HFFc6 (cell line): ENCODE data around the gene CYP2R1. TPM values are rescaled to one million over a fixed set of nuclear protein-coding genes. Genes with fewer than 3 reads are reported as not detected.

ENCODE experiments used
- DNase-seq: peaks from one replicate; pipeline ENCODE4 v3.0.0-alpha.2; 2018
- H3K27ac Mint-ChIP-seq: 2 replicates; pipeline ENCODE4 v1.8.0; 2020; ENCODE audit warnings: mild to moderate bottlenecking, mixed read lengths
- H3K27me3 Mint-ChIP-seq: 2 replicates; pipeline ENCODE4 v1.8.0; 2021; ENCODE audit warnings: mild to moderate bottlenecking, moderate library complexity, mixed read lengths; ENCODE audit not compliant: insufficient read depth
- H3K36me3 Mint-ChIP-seq: 2 replicates; pipeline ENCODE4 v1.8.0; 2021; ENCODE audit warnings: low read depth, mixed read lengths
- H3K4me1 Mint-ChIP-seq: 2 replicates; pipeline ENCODE4 v1.8.0; 2020; ENCODE audit warnings: low read depth, mixed read lengths
- H3K4me3 Mint-ChIP-seq: 2 replicates; pipeline ENCODE4 v1.8.0; 2020; ENCODE audit warnings: mild to moderate bottlenecking, moderate library complexity, mixed read lengths
- H3K9me3 Mint-ChIP-seq: 2 replicates; pipeline ENCODE4 v1.8.0; 2020; ENCODE audit warnings: mild to moderate bottlenecking, mixed read lengths
- CTCF ChIP-seq: fragments of 200-600 bp; sonication (generic); IDR thresholded peaks from 2 replicates; pipeline ENCODE4 v1.5.0; 2021; ENCODE audit warnings: antibody characterized with exemption, mild to moderate bottlenecking
- total RNA-seq, 6 experiments: library from RNA; stranded (reverse); fragmentation: NEBNext Ultra II Directional; extraction: Animal tissue kit (Norgen Biotek cat#: 25700); gene quantifications; 2 replicates in 1 of 6; 3 replicates in 5 of 6; pipeline ENCODE4 v1.2.3, GENCODE V29; 2021

CYP2R1 gene
- total RNA-seq, 6 experiments from 2014 or later = 0.67 to 4.0 (median 1.2) TPM

- Mint-ChIP-seq H3K36me3 (no peaks in the 10 kb centered on the region), H3K27me3 (peaks cover 2% of the 10 kb centered on the region; the same call in 1 of the 2 replicates), H3K4me1 (no peaks in the 10 kb centered on the region), H3K4me3 (no peak overlapping the region), H3K27ac (no peak overlapping the region), H3K9me3 (peaks cover 6% of the 10 kb centered on the region)
- DNase-seq = no peak
- no peak for TF ChIP-seq CTCF
Observed at GRCh38 chr11:14860511-14860910, 31.5 kb downstream of the CYP2R1 start.

GRCh38 chr11:14858404-14858803, 33.6 kb downstream of the CYP2R1 start:
- Mint-ChIP-seq H3K27me3 (no peaks in the 10 kb centered on the region), H3K27ac (no peak overlapping the region), H3K9me3 (no peaks in the 10 kb centered on the region), H3K4me3 (no peak overlapping the region), H3K36me3 (no peaks in the 10 kb centered on the region), H3K4me1 (no peaks in the 10 kb centered on the region)
- no peak for TF ChIP-seq CTCF
- DNase-seq = no peak

GRCh38 chr11:14857621-14858020, 34.4 kb downstream of the CYP2R1 start:
- DNase-seq = no peak
- H3K4me1 Mint-ChIP-seq = no peaks in the 10 kb centered on the region
- H3K4me3 Mint-ChIP-seq = no peak overlapping the region
- H3K27me3 Mint-ChIP-seq = no peaks in the 10 kb centered on the region
- no peak overlapping the region for H3K27ac Mint-ChIP-seq
- TF ChIP-seq CTCF = no peak
- H3K9me3 Mint-ChIP-seq = no peaks in the 10 kb centered on the region
- H3K36me3 Mint-ChIP-seq = no peaks in the 10 kb centered on the region

GRCh38 chr11:14855890-14856289, 36.1 kb downstream of the CYP2R1 start:
- 0 out of 2 replicates have a peak, but pooled peaks cover 4% of the 10 kb centered on the region for H3K9me3 Mint-ChIP-seq
- H3K4me1 Mint-ChIP-seq = no peaks in the 10 kb centered on the region
- TF ChIP-seq CTCF = no peak
- no peak for DNase-seq
- no peak overlapping the region for H3K4me3 Mint-ChIP-seq
- no peaks in the 10 kb centered on the region for H3K36me3 Mint-ChIP-seq
- H3K27ac Mint-ChIP-seq = no peak overlapping the region
- no peaks in the 10 kb centered on the region for H3K27me3 Mint-ChIP-seq

GRCh38 chr11:14854057-14854456, 38.0 kb downstream of the CYP2R1 start:
- Mint-ChIP-seq H3K36me3 (no peaks in the 10 kb centered on the region), H3K27ac (no peak overlapping the region)

More at GRCh38 chr11:14854057-14854456, 38.0 kb downstream of the CYP2R1 start:
- no peaks in the 10 kb centered on the region for H3K27me3 Mint-ChIP-seq
- no peak overlapping the region for H3K4me3 Mint-ChIP-seq
- no peaks in the 10 kb centered on the region for H3K4me1 Mint-ChIP-seq
- H3K9me3 Mint-ChIP-seq = 0 out of 2 replicates have a peak, but pooled peaks cover 4% of the 10 kb centered on the region
- no peak for TF ChIP-seq CTCF
- DNase-seq = no peak
